ENCODE results near the gene PIK3CA.

GRCh38 chr3:179098388-179099077 is 49.6 kb upstream of the PIK3CA start:
- TF ChIP-seq SP1 (IDR thresholded peaks at IDR 0.05; ENCODE audit: low read depth, low read length) (no peak), HDAC6 (IDR thresholded peaks at IDR 0.05; ENCODE audit: unreplicated experiment) (no peak), CTCF (IDR thresholded peaks at IDR 0.05 in 2 of 3, conservative IDR thresholded peaks at IDR 0.05 in 1 of 3; ENCODE audit: control insufficient read depth in 2 of 3, extremely low read depth in 1 of 3, insufficient read depth in 1 of 3, low read depth in 3 of 3, low read length in 3 of 3) (no peak), POLR2A (IDR thresholded peaks at IDR 0.05; ENCODE audit: low read depth, low read length) (no peak), ETV6 (conservative IDR thresholded peaks at IDR 0.05 in 1 of 2, IDR thresholded peaks at IDR 0.05 in 1 of 2; ENCODE audit: borderline replicate concordance in 1 of 2, low read depth in 1 of 2) (no peak), TAF1 (IDR thresholded peaks at IDR 0.05; ENCODE audit: borderline replicate concordance, low read depth, low read length) (no peak), JUND (IDR thresholded peaks at IDR 0.05; ENCODE audit: low read depth, low read length) (no peak), TCF7 (IDR thresholded peaks at IDR 0.05; ENCODE audit: borderline replicate concordance) (no peak), ZBTB33 (IDR thresholded peaks at IDR 0.05) (no peak), JUNB (IDR thresholded peaks at IDR 0.05) (no peak), USF1 (IDR thresholded peaks at IDR 0.05; ENCODE audit: borderline replicate concordance, extremely low read length, insufficient read depth, low read depth, low read length) (no peak), HDAC2 (IDR thresholded peaks at IDR 0.05) (no peak)

All from GM12878 (cell line).